DMS 273 treated with DMSO at 0.1 percent for 48 hours (cell line): ENCODE results near the gene GNS.
"Not testable (repeated sequence)": the region's sequence is repeated elsewhere in the genome, so short reads cannot be mapped to it uniquely, and the experiment has no call there.

Experiments
- DNase-seq: peaks from one replicate; lab custom pipeline; 2025; lab: John Stamatoyannopoulos, UW

The GNS gene

DNA sequence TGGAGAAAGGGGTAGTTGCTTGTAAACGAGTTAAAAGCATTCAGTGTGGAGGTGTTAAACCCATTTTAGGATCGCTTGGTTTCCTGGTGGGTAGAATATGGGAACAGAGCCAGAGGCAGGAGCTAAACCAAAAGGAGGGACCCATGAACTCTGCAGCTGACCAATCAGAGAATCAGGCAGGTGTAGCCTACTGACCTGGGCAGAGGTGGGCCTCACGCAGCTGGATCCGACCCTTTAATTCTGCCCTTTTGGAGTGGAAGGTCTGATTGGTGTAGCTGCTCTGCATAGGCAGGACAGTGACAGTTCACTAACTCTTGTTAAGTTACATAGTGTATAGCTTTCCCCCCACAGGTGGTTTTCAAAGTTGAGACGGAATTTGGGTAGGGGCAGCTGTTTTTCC lies 63.7 kb downstream of the GNS start:
- no peak for DNase-seq

DNA sequence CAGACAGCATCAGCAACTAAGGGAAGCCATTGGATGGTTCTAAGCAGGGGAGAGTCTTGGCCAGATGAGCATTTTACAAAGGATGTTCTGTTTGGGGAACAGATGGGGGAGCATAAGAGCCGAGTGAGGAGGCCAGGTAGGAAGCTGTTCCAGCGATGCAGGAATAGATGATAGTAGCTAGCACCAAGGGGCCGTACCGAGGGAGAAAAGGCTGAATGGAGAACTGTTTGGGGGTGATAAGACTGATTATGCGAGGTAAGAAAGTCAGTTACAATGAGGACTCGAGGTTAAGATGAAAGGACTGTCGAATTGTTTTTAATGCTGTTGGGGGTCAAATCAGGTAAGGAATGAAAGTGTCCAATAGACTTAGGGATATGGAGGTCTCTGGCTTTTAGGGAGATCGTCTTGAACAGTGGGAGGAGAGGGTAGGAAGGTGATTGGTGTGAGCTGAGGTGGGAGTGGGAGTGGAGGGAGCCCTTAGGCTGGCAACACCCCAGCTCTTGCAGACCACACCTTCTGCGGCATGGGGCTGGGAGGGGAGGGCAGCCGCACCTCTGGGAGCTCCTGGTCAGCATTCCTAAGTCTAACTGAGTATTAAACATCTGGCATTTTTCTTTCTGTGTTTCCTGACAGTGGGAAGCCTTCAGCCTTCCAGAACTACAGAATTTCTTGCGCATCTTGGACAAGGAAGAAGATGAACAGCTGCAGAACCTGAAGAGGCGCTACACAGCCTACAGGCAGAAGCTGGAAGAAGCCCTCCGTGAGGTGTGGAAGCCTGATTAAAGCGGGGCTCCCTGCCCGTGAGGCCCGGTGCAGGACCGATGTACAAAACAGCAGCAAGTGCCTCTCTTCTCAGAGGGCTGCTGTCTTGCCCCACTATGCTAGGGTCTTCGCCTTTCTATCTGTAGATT lies 64.8 kb downstream of the GNS start:
- DNase-seq = no peak

DNA sequence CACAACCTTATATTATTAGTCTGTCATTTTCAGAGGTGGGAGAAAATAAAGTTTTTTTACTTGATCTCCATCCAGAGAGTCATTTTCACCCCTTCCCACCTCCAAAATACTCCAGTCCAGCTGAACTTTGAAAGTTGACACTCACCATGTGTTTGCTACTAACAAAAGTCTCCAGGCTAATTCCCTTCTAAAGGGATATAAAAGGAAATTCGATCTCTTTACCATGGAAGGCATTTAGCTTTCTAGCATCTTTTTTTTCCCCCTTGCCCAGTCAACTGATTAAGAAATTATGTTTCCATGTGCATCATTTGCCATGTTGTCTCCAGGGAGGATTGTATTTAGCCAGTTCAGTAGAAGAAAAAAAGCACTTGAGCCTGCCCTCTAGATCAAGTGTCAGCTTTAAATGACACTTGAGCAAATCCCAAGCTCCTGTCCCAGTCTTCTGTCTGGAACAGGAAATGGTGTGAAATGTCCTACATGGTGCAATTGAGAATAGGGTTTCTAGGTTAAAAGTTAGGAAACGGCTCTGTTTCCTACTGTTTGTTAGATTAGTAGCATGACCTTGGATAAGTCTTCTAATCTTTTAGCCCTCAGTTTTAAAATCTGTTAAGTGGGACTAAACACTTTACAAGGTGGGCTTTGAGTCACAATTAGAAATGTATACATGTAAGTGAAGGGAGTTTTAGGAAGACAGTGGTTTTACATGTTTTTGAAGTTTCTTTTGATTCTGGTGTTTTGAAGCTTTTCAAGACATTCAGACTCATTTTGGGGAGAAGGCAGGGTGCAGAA lies 67.2 kb downstream of the GNS start:
- peak; percentile 37 for DNase-seq

- DNase-seq = no peak
These were observed 67.9 kb downstream of the GNS start for GRCh38 chr12:64691227-64691794.

DNA sequence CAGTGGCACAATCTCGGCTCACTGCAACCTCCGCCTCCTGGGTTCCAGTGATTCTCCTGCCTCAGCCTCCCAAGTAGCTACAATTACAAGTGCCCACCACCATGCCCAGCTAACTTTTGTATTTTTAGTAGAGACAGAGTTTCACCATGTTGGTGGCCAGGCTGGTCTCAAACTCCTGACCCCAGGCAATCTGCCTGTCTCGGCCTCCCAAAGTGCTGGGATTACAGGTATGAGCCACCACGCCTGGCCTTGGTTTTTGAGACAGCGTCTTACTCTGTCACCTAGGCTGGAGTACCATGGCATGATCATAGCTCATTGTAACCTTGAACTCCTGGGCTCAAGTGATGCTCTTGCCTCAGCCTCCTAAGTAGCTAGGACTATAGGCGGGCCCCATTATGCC lies 69.0 kb downstream of the GNS start:
- not testable (repeated sequence) for DNase-seq

- no peak for DNase-seq
These were observed 70.5 kb downstream of the GNS start for GRCh38 chr12:64688715-64689114.

- DNase-seq = no peak
These were observed 71.0 kb downstream of the GNS start for GRCh38 chr12:64688219-64688618.

DNA sequence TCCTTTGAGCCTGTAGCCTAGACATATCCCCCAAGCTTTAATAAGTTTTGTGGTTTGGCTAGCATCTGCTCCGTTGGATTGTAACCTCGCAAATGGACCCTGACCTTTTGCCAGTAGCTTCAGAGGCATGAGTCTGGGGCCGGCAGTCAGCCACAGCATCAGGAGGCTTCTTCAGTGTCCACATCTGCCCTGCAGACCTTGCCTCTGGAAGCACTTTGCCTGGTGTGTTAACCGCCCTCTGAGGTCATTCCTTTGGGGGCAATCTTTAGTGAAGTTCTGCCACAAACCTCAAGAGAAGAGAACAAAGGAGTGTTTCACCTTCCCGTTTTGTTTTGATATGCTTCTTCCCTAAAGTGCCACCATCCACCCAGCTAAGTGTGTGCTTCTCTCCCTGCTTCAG lies 71.4 kb downstream of the GNS start:
- no peak for DNase-seq

DNA sequence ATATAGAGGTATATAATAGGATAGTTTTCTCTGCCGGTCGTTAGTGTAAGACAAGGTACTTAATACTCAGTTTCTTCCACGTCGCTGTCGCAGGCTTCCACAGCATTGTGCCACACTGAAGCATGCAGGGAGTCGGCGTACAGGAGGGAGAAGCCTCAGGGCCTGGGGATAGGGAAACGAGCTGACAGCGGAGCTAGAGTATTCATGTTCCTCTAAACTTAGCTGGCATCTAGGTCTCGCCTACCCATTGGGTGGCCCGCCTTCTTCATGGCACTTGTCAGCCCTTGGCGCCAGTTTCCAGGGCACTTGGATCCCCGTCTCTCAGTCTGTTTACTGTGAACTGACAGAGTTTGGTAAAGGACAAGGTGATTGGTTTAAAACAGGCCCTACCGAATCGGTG lies 73.6 kb downstream of the GNS start:
- DNase-seq = no peak

- no peak for DNase-seq
These were observed 74.2 kb downstream of the GNS start for GRCh38 chr12:64685050-64685449.

DNA sequence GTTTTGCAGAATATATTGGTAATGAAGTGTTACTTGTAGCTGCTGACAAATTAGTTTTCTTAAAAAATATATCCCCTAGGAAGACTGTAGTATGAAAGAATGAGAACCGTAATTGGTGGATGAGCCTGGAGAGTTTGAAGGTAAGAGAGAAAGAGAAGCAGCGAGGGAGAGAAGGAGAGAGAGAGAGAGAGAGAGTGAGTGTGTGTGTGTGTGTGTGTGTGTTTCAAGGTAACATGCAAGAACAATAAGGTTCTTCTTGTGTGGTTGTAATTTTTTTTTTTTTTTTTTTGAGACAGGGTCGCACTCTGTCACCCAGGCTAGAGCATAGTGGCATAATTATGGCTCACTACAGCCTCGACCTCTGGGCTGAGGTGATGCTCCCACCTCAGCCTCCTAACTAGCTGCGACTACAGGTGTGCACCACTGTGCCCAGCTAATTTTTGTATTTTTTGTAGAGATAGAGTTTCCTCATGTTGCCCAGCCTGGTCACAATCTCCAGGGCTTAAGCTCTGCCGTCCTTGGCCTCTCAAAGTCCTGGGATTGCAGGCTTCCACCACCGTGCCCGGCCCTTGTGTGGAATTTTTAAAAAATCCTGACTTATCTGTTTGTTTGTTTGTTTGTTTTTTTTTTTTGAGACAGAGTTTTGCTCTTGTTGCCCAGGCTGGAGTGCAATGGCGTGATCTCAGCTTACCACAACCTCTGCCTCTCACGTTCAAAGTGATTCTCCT lies 75.2 kb downstream of the GNS start:
- no peak for DNase-seq

DNA sequence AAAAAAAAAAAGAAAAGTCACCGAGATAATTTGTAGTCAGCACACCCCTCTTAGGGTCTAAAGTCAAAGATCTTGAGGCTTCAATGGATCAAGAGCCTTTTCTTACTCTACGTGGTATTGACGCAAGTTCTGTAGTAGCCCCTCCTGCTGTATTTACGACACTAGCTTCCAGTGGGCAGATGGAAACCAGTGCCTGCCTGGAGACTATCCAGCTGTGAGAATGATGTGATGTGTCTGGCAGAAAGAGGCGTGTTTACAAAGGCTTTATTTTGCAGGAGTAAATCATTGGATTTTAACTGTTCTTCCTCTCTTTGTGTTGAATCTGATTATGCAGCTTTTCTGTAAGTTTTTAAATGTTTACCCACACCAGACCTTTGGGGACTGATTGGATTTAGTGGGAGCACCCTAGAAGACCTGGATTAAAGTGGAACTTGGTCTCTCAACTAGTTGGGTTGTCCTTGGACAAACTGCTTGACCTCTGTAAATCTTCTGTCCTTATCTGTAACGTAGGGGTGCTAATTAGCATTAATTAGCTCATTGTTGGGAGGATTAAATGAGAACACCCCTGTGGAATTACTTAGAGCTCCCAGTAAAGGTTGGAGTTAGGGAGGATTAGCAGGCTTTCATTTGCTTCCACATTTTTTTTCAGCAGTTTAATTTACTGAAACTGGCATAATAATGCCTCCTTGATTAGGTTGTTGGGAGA lies 76.5 kb downstream of the GNS start:
- peak; percentile 51 for DNase-seq

GRCh38 chr12:64681200-64682052 lies 77.8 kb downstream of the GNS start:
- DNase-seq = no peak

GRCh38 chr12:64680235-64680634 lies 79.0 kb downstream of the GNS start:
- DNase-seq = no peak

DNA sequence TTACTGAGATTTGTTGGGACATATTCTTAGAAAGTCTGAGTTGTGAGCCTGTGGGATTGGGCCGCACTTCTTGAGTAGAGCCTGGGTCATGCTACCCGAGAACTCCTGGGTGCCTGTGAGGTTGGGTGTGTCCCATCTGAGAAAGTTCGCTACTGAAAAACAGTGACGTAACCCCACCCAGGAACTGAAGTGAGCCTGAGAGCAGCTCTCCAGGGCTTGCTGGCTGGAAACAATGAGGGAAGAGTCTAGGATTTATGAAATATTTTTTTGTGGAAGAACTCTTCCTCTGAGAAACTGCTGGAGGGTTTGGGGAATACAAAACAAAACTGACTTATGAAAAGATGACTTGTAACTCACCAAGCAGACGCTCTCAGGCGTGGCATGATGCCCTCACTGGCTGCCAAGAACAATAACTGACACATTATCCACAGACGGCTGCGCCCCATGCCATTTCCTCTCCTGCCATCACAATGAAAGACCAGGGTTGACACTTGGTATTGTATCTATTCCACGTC lies 79.7 kb downstream of the GNS start:
- no peak for DNase-seq

DNA sequence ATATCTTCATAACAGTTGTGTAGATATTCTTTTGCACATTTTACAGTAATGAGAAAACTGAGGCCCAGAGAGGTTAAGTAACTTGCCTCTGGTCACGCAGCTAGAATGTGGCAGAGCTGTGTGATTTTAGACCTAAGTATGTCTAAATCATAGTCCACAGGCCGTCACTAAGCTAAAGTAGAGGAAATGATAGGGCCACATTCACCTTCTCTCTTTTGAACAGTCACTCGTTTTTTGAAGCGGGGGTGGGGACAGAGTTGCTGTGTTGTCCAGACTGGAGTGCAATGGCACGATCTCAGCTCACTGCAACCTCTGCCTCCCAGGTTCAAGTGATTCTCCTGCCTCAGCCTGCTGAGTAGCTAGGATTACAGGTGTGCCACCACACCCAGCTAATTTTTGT lies 80.4 kb downstream of the GNS start:
- no peak for DNase-seq

DNA sequence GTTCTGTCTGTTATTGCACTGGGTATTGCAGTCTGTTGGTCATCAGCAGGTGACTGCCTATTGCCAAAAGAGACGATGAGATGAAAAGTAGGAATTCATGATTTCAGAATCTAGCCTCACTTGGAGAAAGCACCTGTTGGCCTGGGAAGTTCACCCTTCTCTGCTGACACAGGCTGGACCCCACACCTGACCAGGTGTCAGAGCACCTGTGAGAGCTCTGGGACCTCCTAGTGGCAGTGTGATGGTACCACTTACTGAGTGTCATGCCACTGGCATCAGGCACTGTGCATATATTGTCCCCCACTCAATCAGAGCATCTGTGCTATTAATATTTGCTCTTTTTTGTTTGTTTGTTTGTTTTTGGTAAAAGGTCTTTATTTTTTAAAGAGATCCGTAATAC lies 81.0 kb downstream of the GNS start:
- DNase-seq = no peak

DNA sequence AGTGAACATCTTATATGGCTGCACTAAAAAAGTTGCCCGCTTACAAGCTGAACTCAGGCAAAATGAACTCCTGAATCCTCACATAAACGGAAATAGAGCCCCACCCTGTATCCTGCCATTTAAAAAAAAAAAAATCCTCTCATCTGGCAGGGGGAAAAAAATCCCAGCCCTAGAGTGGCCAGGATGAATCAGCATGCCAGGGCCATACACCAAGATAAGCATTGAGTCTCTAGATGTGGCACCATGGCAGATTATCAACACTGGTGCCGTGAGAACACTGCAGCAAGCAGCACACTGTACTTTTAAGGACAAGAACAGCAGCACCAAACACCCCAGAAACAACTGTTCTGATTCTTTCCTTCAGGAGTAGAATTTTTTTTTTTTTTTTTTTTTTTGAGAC lies 83.4 kb downstream of the GNS start:
- no peak for DNase-seq

DNA sequence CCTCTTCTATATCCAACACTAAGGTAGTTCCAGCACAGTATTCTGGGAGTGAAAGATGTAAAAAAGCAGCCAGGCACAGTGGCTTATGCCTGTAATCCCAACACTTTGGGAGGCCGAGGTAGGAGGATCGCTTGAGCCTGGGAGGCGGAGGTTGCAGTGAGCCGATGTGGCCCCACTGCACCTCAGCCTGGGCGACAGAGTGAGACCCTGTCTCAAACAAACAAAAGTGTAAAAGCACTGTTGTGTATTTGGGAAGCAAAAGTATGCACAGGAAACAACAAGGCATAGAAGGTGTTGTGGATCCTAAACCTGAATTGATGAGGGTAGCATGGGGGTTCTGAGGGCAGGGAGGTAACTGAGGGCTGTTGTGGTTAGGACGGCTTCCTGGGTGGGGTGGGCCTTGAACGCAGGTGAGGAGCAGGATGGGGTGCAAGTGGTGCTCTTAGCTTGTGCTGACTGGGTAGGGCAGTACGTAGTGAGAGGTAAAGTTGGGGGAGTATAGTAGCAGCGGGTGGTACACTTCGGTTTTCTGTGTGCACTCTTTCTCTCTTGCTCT lies 84.8 kb downstream of the GNS start:
- no peak for DNase-seq
